GDM1 (cell line): ENCODE results near the gene KLF16.

ENCODE experiments used
- DNase-seq: peaks from one replicate; lab custom pipeline; 2025; lab: John Stamatoyannopoulos, UW

The KLF16 gene

DNA sequence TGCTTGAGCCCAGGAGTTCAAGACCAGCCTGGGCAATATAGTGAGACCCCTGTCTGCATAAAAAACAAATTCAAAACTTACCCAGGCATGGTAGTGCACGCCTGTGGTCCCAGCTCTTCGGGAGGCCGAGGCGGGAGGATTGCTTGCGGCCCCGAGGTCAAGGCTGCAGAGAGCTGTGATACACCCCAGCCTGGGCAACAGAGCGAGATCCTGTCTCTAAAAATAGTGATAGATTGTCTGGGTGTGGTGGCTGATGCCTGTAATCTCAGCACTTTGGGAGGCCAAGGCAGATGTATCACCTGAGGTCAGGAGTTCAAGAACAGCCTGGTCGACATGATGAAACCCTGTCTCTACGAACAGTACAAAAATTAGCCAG is 4.0 kb upstream of the KLF16 start:
- no peak for DNase-seq

DNA sequence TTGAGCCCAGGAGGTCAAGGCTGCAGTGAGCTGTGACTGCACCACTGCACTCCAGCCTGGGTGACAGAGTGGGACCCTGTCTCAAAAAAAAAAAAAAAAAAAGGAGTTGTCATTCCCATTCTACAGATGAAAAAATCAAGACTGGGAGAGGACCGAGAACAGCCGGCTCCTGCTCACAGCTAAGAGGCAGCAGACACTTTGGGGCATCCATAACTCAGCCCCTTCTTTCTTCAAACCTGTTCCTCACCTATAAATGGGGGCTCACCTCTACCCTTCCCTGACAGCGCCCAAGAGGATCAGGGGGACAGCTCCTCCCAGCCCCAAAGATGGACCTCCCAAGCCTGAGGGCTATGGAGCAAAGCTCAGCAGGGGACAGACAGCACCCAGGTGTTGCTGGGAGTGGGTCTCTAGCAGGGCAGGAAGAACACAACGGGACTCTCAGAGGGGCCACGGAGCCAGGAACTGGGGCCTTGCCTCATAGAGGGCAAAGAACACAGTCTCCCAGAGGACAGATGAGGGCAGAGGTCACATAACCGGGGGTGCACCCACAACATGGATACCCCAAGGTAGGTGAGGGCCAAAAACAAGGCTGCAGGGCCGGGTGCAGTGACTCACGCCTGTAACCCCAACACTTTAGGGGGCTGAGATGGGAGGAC is 3.4 kb upstream of the KLF16 start:
- DNase-seq = no peak

DNA sequence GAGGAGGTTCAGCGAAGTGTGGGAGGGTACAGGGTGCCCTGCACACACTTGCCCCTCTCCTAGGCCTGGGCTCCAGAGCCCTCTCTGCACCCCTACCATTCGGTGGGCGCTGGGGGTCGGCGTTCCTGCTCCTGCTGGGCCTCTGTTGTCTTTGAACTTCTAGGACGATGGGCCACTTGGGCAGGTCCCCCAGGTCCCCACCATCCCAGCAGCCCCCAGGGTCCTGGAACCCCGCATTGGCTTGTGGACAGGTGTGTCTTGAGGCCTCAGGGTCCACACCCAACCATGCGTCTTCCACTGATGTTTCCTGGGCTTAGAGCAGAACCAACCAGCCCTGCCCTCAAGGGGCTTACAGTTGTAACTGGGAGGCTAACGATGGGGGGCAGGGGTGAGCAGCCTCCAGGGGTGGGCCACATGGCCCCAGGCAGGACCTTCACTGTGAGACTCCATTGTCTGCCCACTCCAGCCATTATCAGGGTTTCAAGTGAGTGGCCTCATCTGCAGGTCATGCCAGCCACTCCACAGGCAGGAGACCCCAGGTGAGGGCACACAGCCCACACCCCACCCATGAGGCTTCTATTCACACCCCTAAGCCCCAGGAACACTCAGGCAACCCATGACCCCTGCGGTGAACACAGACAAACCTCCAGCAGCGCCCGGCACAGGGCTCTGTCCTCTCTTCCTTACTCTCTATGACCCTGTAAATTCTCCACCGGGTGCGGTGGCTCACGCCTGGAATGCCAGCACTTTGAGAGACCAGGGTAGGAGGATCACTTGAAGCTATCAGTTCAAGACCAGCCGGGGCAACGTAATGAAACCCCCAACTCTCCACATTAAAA is 2.0 kb upstream of the KLF16 start:
- DNase-seq = no peak

DNA sequence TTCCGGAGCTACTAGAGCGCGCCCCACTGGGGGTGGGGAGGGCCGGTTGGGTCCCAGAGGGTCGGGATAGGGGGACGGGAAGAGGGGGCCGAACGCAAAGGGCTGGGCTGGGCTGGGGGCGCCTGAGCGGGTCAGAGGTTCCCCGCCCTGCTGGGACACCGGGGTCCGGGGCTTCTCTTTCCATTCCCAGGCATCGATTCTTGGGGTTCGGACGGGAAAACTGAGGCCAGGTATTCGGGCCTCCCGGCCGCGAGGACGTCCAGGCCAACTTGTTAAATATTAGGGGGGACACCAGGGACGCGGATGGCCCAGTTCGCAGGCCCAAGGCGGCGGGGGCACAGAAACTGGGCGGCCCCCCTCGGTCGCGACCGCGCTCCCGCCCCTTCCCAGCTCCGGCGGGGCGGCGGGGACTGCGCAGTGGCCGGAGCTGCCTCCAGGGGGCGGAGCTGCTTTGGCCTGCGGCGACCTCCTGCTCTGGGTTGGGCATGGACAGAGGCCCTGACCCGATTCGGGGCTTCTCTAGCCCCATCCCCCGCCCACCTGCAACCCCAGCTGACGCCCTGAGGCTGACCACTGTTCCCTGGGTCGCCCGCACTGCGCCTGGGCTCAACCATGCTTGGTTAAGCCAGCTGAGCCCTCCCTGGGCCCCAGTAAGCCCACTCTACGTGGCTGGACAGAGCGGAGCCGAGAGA is 1.2 kb upstream of the KLF16 start:
- DNase-seq = peak; percentile 75

DNA sequence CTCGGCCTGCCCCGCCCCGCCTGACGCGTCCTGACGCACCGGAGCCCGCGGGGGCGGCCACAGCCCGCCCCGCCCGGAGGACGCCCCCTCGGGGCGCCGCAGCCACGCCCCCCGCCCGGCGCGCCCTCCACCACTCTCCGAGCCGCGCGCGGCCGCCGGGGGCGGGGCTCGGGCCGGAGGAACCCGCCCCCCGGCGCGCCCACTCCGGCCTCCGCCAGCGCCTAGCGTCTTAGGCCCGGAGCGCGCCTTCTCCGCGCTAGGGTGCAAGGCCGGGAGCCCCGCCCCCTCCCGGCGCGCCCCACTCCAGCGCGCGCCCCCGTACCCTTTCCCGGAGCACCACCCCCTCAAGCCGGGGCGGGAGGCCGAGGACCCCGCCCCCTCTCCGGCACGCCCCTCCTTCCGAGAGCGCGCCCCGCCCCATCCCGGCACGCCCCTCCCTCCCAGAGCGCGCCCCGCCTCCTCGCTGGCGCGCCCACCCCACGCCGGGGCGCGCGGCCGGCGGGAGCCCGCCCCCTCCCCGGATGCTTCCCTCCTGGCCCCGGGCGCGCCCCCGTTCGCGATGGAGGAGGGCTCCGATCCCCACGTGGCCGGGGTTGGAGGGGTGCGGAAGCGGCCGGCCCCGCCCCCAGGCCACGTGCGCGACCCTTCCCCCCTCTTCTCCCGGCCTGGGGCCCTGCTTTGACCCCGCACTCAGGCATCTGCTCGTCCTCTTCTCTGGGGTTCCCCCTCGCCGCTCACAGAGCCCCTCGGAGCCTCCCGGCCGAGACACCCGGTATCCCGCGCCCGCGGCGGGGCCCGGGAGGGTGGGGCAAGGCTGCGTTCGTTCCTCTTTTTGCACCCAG is 480 bp upstream of the KLF16 start:
- DNase-seq = peak; percentile 100

DNA sequence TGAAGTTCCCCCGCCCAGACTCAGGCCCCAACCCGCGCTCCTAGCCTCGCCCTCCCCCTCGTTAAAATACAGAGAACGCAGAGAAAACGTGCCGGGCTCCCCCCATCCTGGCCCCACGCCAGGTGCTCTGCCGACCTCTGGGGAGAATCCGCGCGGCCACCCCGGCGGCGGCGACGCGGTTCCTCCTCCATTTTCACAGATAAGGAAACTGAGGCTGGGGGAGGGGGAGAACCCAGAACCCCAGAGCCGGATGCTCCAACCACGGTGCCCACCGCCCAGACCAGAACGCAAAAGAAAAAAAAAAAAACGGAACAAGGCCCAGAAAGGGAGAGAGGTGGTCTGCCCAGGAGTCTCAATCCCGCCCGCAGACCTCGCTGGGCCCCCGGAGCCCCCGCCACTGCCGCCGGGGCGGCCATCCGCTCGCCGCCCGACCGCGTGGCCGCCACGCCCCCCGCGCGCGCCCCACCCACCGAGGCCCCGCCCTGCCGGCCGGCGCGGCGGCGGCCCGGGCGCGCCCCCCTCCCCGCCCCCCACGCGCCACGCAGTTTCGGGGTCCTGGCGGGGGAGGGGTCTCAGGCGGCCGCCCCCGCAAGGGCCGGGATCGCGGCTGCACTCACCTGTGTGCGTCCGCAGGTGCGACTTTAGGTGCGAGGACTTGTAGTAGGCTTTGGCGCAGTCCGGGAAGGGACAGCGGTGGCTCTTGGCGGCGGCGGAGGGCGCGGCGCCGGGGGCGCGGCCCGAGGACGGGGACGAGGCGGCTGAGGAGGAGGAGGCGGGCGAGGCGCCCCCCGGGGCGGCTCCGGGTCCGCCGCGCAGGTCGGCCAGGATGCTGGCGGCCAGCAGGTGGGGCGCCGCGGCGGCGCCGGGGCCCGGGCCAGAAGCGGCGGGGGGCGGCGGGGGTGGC is 703 bp downstream of the KLF16 start:
- DNase-seq = peak; percentile 41

DNA sequence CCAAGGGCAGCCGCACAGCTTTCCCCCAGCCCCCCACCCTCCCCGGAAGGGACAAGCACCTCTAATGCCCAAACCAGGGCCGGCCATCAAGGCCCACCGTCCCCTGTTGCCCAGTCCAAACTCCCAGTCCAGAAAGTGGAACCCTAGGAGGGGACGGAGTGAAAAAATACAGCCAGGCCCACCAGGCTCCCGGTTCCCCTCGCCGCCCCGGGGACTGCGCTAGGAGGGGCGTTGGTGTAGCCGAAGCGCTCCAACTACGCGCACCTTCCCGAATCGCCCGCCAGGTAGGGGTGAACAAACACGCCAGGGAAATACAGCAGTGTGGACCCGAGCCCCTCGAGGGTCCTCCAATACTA is 1.3 kb downstream of the KLF16 start:
- DNase-seq = no peak

DNA sequence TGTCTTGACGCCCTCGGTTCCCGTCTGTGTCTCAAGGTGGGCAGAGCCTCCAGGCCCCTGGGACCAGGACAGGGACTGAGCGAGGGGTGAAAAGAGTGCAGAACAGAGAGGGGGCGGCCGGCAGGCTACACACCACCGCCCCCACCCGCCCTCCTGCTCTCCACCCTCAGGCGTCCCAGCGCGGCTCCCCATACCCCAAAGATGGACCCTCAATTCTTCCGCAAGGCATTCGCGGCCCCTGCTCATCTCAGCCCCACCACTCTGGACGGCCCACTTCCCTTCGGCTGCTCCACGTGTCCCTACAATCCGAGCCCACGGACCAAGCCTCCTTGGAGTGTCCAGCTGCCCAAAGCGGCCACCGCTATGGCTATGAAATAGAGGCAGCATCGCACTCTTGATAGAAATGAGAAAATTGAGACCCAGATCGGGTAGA is 1.8 kb downstream of the KLF16 start:
- DNase-seq = no peak

DNA sequence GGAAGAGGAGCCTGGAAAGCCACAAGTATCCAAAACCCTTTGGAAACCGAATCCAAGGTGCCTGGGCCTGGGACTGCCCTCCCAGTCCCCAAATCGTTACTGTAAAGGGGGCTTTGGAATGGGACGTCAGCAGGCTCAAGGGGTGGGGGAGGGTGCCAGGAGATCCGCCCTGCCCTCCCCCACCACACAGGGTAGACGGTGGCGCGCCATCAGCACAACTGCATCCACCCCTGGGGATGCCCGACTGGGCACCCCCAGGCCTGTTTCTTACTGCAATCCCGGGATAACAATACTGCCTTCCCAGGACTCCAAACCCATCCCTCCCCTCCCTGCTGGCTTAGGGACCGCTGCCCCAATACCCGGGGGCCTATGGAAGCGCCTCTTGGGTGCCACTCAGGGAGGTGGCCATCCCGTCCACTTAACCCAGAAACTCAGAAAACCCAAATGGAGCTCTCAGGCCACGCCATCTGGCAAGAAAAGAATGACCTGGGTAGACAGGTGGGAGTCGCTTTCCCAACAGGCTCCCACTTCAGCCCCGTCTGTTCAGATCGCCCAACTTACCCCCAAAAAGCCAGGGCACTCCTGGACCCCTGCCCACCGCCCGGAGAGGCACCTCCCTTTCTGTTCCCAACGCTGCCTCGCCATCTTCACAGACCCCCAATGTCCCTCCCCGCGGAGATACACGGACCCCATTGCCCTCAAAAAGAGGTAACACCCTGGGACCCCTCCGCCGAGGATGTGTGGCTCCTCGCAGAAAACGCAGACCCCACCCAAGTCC is 2.4 kb downstream of the KLF16 start:
- no peak for DNase-seq

DNA sequence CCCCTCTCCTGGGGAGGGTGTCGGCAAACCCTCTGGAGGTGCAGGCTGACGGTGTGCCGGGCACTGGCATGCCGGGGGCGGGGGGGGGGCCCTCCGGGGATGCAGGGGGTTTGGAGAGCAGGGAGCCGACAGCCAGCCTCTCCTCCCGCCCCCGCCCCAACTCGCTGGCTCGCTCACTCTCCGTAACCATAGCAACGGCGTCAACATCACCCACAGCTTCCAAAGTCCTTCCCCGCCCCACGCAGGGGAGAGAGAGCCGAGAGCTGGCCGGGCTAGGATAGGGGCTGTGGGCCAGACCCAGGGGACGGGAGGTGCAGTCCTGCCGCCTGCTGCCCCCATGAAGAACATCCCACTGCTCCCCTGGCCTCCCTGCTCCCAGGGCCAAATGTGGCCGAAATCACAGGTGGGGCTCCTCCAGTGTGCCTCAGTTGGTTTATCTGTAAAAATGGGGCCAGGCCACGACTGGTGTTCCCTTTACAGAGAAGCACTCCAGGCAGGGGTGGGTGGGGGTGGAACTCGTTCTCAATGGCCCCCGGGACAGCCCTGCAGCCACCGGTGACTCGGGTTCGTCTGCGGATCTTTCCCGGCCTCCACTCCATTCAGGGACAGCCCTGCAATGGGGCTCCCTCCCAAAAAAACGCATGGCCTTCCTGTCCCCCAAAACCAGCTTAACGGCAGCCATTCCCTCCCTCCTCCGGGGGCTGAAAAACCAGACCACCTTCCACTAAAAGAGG is 3.2 kb downstream of the KLF16 start:
- no peak for DNase-seq

DNA sequence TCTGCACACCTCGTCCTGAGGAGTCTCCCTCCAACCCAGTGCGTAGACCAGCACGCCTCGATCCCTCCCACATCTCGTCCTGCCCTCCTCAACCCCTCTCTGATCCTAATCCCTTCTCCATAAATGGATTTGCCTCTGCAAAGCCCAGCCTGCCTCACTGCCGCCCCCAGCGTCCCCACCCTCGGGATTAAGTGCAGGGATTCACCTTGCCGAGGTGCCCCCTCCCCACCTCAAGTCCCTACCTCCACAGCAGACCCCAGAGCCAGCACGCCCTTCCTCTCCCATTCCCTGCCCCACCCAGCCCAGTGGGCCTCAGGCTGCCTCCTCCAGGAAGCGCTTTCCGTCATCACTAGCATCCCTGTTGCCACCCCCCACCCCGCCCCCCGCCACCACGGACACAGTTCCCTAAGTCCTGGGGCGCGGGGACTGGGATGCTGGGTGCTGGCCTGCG is 4.0 kb downstream of the KLF16 start:
- no peak for DNase-seq

DNA sequence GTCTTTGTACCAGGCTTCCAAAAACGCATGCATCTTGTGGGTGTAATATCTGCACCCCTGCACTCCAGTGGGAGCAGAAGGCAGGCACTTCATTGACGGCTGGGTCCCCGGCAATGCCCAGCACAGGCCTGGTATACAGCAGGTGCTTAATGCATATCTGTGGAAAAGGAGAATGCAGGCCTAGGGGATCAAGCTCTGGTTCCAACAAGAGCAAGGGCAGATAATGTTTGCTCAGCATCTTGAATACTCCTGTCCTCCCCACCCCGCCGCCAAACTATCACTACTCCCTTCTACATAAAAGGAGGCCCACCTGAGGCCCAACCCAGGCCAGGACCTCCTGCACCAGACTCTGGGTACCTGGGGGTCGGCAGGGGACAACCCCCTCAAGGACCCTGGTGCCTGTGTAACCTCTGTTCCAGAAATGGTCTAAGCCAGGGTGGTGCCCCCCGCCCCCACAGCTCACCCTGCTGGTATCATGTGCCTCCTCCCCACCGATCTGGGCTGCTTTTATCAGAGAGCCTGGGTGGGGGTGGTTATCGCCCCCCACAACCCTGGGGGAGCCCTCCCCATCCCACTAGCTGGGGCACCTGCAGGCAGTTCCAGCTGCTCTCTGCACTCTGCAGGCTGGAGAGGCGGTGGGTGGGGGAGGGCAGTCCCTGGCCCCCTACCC is 4.8 kb downstream of the KLF16 start:
- no peak for DNase-seq

DNA sequence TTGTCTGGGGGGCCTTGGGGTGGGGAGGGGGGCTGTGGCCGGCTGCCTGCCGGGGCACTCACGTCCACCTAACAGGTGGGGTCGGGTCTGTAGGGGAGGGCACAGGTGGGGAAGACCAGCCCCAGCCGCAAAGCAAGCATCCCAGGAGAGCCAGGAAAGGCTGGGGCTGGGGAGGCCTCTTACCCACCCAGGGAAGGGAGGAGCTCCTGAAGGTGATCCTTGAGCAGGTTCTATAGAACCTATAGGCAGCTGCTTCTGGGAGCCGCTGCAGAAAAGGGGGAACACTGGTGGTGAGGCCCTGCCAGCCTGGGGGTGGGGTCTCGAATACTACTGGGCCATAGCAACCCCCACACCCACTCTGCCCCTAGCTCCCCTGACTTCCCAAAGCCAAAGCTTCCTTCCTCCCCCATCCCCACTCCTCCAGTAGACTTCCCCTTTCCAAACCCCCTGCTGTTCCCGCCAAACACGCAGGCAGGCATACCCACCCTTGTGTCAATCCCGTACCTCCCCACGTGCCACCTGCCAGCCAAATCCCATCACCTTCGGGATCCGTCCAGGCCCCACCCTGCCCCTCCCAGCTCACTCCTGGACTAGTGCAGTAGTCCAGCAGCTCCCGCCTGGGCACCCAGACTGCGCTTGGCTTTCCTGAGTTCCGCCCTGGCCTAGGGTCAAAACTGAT is 5.6 kb downstream of the KLF16 start:
- peak; percentile 73 for DNase-seq

DNA sequence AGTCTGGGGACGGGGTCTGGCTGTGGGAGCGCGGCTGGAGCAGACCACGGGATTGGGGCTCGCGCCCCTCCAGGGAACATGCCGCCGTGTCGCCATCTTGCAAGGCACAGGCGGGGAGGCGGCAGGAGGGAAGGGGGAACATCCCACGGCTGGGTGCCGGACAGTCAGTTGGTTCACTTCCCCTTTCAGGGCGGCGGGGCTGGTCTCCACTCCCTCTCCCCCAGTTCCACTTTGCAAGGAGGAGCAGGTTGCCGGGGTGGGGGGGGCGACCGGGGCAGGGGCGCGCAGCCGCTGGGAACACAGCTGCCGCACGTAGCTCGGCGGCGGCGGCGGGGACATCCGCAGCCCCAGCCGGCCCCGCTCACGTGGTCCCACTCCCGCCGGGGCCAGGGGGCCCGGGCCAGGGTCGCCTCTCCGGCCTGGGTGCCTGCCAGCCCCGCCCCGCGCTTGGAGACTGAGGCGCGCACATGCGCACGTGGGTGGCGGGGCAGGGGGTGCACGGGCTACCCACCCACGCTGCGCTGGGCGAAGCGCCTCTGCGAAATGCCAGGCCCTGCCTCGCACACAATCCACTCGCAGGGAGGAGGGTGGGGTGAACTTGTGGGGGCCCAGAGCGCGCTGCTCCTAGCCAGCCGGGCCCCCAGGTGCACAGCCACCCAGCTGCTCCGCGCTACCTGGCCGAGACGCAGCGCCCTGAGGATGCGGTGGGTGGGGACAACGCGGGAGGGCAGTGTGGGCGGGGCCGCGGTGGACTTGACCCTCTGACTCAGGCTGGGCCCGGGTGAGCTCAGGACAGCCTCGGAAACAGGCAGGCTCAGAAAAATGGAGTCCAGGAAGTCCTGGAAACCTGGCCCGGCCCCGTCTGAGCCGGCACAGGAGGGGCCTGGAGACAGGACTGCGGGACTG is 6.4 kb downstream of the KLF16 start:
- peak; percentile 80 for DNase-seq

DNA sequence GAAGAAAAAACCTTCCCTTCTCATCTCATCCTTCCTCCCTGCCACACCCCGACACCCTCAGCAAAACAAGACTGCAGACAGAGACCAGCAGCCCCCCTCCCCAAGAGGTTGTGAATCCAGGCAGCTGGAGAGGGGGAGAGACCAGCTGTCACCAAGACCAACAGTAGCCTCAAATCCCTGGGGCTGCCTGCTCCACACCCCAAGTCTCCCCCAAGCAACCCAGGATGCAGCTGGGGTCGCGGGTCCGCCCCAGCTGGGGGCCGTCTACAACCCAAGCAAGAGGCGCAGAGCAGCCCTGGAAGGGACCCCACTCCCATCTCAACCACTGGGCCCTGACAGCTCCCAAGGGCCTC is 7.1 kb downstream of the KLF16 start:
- DNase-seq = no peak

DNA sequence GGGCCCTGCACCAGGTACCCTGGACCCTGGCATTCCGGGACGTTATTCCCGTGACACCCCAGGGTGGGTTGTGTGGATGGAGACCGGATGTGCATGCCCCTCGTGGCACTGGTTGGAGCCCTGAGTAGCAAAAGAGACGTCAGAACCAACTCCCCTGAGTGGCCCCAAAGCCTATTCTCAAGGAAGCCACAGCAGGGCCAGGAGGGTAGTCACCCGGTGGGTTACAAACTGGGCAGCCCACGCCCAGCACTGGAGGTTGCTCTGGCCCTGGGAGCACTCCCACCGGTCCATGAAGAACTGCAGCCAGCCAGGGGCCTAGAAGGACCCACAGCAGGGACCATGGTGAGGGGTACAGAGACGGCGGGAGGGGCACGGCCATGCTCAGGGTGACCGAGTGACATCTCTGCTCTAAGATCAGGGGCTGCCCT is 7.5 kb downstream of the KLF16 start:
- no peak for DNase-seq

DNA sequence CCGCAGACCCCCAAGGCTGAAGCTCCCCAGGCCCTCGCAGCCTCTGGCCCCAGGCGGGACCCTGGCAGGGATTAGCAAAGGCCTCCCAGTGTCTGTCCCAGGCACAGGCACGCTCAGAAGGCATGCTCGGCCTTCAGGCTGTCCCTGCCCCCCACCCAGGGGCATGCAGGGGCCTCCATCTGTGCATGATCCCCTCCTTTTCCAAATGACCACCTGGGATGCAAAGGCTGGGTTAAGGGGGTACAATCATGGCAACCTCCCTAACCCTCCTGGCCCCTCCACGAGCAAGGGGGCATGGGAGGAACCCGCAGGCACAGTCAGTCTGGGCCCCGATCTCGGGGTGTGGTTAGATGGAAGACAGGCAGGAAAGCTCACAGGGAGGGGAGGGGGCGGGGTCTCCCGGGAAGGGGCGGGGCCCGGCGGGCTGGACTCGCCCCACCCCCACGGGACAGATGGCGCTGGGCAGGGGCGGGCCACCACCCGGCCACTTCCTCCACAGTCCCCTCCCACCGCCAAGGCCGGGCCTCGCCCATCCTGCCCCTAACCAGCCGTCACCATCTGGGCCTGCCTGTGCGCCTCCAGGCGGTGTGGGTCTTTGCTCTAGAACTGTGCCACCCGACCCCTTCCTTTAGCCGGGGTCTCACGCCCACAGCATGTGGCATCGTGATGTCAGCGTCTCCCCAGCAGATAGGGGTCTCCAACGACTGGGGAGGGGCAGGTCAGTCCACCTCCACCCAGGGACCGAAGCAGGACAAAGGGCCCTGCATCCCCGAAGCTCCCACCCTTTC is 8.1 kb downstream of the KLF16 start:
- DNase-seq = peak; percentile 91
